ENCODE measurements around the gene FIGNL2. TPM values are rescaled to one million over a fixed set of nuclear protein-coding genes. Genes with fewer than 3 reads are reported as not detected.

The FIGNL2 gene
- total and polyA plus RNA-seq, 2 experiments from 2014 or later: 3.0 to 14.1 TPM

DNA sequence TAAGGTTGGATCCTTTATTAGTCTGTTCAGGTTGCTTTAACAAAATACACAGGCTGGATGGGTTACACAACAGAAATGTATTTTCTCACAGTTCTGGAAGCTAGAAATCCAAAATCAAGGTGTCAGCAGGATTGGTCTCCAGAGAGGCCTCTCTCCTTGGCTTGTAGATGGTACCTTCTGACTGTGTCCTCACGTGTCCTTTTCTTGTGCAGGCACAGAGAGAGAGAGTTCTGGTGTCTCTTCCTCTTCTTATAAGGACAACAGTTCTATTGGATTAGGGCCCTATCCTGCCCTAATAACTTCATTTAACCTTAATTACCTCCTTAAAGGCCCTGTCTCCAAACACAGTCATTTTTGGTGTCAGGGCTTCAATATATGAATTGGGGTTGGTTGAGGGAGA is 34.8 kb upstream of the FIGNL2 start:
- H3K4me1 ChIP-seq (ENCODE audit: low read depth): no peaks in the 10 kb centered on the region
- DNase-seq (ENCODE audit: low read depth in 1 of 2, low spot score in 1 of 2): no peak
- no peak overlapping the region for H3K27ac ChIP-seq
- TF ChIP-seq, protein P1, sequence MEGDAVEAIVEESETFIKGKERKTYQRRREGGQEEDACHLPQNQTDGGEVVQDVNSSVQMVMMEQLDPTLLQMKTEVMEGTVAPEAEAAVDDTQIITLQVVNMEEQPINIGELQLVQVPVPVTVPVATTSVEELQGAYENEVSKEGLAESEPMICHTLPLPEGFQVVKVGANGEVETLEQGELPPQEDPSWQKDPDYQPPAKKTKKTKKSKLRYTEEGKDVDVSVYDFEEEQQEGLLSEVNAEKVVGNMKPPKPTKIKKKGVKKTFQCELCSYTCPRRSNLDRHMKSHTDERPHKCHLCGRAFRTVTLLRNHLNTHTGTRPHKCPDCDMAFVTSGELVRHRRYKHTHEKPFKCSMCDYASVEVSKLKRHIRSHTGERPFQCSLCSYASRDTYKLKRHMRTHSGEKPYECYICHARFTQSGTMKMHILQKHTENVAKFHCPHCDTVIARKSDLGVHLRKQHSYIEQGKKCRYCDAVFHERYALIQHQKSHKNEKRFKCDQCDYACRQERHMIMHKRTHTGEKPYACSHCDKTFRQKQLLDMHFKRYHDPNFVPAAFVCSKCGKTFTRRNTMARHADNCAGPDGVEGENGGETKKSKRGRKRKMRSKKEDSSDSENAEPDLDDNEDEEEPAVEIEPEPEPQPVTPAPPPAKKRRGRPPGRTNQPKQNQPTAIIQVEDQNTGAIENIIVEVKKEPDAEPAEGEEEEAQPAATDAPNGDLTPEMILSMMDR (IDR thresholded peaks at IDR 0.05; ENCODE audit: low read depth, low read length): no peak
- no peaks in the 10 kb centered on the region for H3K27me3 ChIP-seq
- no peaks in the 10 kb centered on the region for H3K36me3 ChIP-seq
- no peaks in the 10 kb centered on the region for H3K9me3 ChIP-seq (ENCODE audit: low read depth)
- H3K4me3 ChIP-seq: no peak overlapping the region

DNA sequence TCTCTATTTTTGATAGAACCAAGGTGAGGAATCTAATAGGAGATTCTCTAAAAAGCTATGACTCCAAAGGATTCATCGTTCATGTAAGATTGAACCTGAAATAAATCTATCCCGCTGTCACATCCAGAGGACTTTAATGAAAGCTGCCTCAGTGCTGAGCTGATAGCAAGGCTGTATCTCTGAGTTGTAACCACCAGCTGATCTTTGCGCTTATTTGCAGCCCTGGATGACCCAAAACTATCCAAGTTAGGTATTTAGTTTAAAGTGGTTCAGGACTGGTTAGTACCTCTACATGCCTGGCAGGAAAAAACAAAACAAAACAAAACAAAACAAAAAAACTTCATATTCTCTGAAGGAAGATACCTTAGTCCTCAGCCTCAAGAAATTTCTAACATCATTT is 30.6 kb upstream of the FIGNL2 start:
- TF ChIP-seq, protein P1 (IDR thresholded peaks at IDR 0.05; ENCODE audit: low read depth, low read length): no peak

DNA sequence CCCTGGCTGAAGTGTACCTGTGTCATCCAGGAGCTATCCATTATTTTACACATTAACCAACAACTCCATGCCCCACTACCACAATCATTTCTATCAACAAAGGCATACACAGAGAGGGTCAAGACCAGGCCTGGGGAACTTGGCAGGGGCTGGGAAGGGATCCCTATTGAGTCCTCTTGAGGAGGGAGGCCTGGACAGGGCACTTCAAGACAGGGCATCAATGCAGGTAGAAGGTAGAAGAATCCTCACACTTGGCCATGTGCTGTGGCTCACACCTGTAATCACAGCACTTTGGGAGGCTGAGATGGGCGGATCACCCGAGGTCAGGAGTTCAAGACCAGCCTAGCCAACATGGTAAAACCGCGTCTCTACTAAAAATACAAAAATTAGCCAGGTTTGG is 26.0 kb upstream of the FIGNL2 start:
- peaks cover 4% of the 10 kb centered on the region for H3K4me1 ChIP-seq (ENCODE audit: low read depth)
- no peaks in the 10 kb centered on the region for H3K9me3 ChIP-seq (ENCODE audit: low read depth)
- no peak overlapping the region for H3K27ac ChIP-seq
- H3K27me3 ChIP-seq: peaks cover 9% of the 10 kb centered on the region
- no peaks in the 10 kb centered on the region for H3K36me3 ChIP-seq
- no peak for DNase-seq (ENCODE audit: low read depth in 1 of 2, low spot score in 1 of 2)
- TF ChIP-seq, protein P1 (IDR thresholded peaks at IDR 0.05; ENCODE audit: low read depth, low read length): no peak
- H3K4me3 ChIP-seq: no peak overlapping the region

More for the DNA sequence above, 30.6 kb upstream of the FIGNL2 start:
- Histone ChIP-seq H3K27me3 (no peaks in the 10 kb centered on the region), H3K9me3 (ENCODE audit: low read depth) (no peaks in the 10 kb centered on the region), H3K36me3 (no peaks in the 10 kb centered on the region), H3K4me1 (ENCODE audit: low read depth) (no peaks in the 10 kb centered on the region), H3K27ac (no peak overlapping the region), H3K4me3 (no peak overlapping the region)
- DNase-seq (ENCODE audit: low read depth in 1 of 2, low spot score in 1 of 2): no peak

DNA sequence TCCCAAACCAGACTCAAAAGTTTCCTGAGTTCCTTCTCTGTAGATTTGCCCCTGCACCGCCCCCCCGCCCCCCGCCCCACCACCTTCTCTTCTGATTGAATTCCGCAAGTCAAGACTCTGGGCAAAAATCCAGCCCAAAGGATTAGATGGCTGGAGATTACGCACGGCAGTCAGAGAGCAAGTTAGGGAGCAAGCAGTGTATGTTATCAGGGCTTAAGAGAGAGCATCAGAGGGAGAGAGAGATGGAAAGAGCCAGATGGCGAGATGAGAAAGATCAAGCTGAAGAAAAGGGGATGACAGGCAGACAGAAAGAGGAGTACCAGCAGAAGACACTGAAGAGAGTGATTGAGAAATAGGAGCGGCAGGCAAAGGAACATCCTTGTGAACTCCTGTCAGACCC is 25.5 kb upstream of the FIGNL2 start:
- Histone ChIP-seq H3K27ac (no peak overlapping the region), H3K36me3 (no peaks in the 10 kb centered on the region), H3K27me3 (peaks cover 14% of the 10 kb centered on the region), H3K9me3 (ENCODE audit: low read depth) (no peaks in the 10 kb centered on the region), H3K4me3 (no peak overlapping the region), H3K4me1 (ENCODE audit: low read depth) (peaks cover 9% of the 10 kb centered on the region)
- TF ChIP-seq, protein P1 (IDR thresholded peaks at IDR 0.05; ENCODE audit: low read depth, low read length): no peak
- no peak for DNase-seq (ENCODE audit: low read depth in 1 of 2, low spot score in 1 of 2)

DNA sequence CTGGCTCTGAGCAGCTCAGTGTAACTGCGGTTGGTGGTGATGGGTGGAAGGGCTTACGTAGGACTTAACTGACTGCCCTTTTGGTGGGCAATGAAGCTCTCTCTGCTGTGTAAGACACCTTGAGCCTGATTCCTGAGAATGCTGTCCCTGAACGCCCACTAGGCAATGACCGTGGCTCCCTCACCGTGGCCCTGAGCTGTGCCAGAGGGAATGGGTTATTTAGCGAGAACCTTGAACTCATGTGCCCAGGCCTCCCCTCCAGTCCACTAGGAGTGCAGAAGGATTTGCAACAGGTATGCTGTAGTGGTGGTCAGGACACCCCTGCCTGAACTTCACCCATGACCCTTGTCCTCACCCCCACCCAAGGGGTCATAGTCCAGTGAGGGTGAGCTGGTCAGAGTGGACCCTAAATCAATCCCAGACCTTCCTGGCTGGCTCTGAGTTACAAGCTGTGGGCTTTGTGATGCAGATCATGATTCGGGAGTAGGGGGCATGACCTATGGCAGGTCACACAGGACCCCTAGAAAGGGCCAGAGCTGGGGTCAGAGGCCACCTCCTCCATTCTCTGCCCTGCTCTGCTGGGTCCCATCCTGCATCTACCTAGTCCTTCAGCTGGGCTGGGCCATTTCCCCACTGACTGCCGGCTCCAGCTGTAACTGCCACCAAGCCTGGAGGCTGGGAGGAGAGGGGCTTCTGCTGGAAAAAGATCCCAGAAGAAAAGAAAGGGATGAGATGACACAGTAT is 24.9 kb upstream of the FIGNL2 start:
- H3K36me3 ChIP-seq: no peaks in the 10 kb centered on the region
- DNase-seq (ENCODE audit: low read depth in 1 of 2, low spot score in 1 of 2): no peak
- TF ChIP-seq, protein P1 (IDR thresholded peaks at IDR 0.05; ENCODE audit: low read depth, low read length): no peak

More for the DNA sequence above, 24.9 kb upstream of the FIGNL2 start:
- H3K9me3 ChIP-seq (ENCODE audit: low read depth): no peaks in the 10 kb centered on the region
- H3K4me1 ChIP-seq (ENCODE audit: low read depth): peaks cover 13% of the 10 kb centered on the region
- H3K4me3 ChIP-seq: no peak overlapping the region
- no peak overlapping the region for H3K27ac ChIP-seq
- peaks cover 20% of the 10 kb centered on the region for H3K27me3 ChIP-seq

All from cardiac muscle cell (in vitro differentiated cells and primary cell).